MG63 (cell line): ENCODE measurements around the gene IGF2BP2. TPM values are rescaled to one million over a fixed set of nuclear protein-coding genes. Genes with fewer than 3 reads are reported as not detected.
"Not testable (repeated sequence)": the region's sequence is repeated elsewhere in the genome, so short reads cannot be mapped to it uniquely, and the experiment has no call there.

ENCODE experiments used
- DNase-seq: peaks from one replicate; pipeline ENCODE4 v3.0.0-alpha.2; 2020
- H3K27me3 ChIP-seq: fragments of 250-450 bp; sonication (Bioruptor Pico); 2 replicates; pipeline ENCODE4 v1.5.1; 2020; ENCODE audit warnings: mild to moderate bottlenecking, moderate library complexity
- H3K36me3 ChIP-seq: fragments of 250-450 bp; sonication (Bioruptor Pico); 2 replicates; pipeline ENCODE4 v1.5.1; 2020; ENCODE audit warnings: mild to moderate bottlenecking, moderate library complexity
- H3K4me3 ChIP-seq: fragments of 250-450 bp; sonication (Bioruptor Pico); 2 replicates; pipeline ENCODE4 v1.5.1; 2020; ENCODE audit warnings: mild to moderate bottlenecking, moderate library complexity
- H3K9me3 ChIP-seq: fragments of 250-450 bp; sonication (Bioruptor Pico); 2 replicates; pipeline ENCODE4 v1.5.1; 2020; ENCODE audit warnings: mild to moderate bottlenecking, moderate library complexity
- total RNA-seq: library from RNA; depleted of rRNA; stranded (reverse); fragments of >200 nt; shearing (Covaris generic); gene quantifications from 2 replicates; pipeline ENCODE4 v1.2.3, GENCODE V29; 2014; ENCODE audit warnings: low replicate concordance

Gene IGF2BP2
- total RNA-seq, 1 experiment from 2014 or later, result 49.3 TPM

DNA sequence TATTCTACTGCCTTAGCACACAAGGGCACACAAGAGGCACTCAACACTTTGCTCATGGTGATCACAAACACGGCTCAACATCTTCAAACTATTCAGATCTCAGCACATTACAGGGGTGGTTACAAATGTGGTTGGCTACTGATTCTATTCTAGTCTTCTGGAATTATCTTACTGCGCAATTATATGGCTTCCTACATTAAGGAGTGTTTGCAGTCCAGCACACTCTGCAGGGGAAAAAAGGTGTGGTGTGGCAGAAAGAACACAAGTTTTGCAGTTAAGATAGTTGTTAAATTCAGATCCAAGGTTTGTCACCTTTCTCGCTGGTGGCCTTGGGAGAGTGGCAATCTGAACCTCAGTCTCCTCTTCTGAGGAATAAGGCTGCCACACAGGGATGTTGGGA, 31.9 kb downstream of the IGF2BP2 start:
- DNase-seq, result no peak
- Histone ChIP-seq H3K36me3 (peaks cover under 1% of the 10 kb centered on the region), H3K9me3 (no peaks in the 10 kb centered on the region), H3K4me3 (no peak overlapping the region), H3K27me3 (no peaks in the 10 kb centered on the region)

DNA sequence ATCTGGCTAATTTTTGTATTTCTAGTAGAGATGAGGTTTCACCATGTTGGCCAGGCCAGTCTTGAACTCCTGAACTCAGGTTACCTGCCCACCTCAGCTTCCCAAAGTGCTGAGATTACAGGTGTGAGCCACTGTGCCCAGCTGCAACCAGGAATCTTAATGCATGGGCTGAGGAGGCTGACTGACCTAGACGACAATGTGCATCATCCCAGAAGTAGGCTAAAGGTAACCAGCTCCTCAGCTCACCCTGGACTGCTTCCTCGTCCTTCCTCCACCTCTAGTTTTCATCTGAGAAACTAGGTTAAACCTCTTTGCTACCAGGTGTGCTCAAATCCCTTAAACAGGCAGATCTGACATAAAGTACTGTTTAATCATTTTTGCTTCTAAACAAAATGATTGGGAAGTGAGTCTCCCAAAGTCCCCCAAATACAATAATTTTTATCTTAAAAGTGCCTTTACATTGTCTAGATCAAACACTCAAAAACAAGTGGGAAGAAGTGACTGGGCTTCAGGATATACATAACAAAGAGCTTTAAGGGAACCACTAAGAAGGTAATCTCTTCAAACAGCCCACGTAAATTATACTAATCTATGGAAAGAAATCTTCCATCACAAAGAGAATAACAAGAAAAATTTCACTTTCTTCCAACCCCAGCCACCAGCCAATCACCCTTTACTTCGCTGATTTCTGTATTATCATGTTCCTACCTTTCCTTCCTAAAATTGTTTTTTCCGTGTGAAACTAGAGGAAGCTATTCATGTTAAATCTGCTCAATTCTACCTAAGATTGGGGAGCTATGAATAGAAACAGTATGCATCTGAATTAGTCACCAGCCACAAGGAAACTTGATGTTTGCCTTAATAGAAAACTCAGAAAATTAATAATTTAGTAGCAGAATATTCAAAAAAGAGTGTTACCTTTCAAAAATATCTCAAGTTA, 34.7 kb downstream of the IGF2BP2 start:
- H3K27me3 ChIP-seq, result no peaks in the 10 kb centered on the region
- no peak for DNase-seq
- peaks cover 5% of the 10 kb centered on the region for H3K36me3 ChIP-seq
- no peak overlapping the region for H3K4me3 ChIP-seq
- H3K9me3 ChIP-seq, result no peaks in the 10 kb centered on the region

DNA sequence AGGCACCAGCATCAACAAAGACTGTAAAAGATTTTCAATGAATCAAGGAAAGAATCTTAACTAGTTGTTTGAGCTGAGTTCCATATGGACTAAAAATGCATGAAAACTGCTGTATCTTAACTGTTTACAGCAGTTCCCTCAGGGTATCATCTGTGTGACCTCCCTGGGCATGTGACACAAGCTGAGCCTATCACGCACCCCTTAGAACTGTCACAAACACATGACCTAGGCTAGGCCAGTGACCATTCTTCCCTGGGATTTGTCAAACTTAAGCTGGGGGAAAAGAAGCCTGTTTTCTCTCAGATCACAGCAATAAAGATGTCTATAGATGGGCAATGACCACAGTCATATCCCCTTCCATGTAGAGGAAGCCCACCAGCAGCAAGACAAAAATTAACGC, 35.7 kb downstream of the IGF2BP2 start:
- H3K4me3 ChIP-seq, result no peak overlapping the region
- DNase-seq, result no peak
- peaks cover 5% of the 10 kb centered on the region for H3K36me3 ChIP-seq
- H3K9me3 ChIP-seq, result no peaks in the 10 kb centered on the region
- no peaks in the 10 kb centered on the region for H3K27me3 ChIP-seq

DNA sequence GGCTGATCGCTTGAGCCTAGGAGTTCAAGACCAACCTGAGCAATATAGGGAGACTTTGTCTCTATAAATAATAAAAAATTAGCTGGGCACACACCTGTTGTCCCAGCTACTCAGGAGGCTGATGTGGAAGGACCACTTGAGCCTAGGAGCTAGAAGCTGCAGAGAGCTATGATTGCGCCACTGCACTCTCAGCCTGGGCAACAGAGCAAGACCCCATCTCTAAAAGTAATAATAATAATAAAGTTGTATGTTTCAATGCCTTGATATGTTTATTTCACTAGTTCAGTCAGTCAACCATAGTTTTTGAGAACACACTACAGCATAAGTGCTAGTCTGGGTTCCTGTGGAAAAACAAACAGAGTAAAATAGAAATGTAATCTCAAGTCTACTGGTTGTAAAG, 36.5 kb downstream of the IGF2BP2 start:
- no peaks in the 10 kb centered on the region for H3K9me3 ChIP-seq
- H3K36me3 ChIP-seq, result peaks cover 7% of the 10 kb centered on the region
- H3K4me3 ChIP-seq, result no peak overlapping the region
- DNase-seq, result no peak
- H3K27me3 ChIP-seq, result no peaks in the 10 kb centered on the region

DNA sequence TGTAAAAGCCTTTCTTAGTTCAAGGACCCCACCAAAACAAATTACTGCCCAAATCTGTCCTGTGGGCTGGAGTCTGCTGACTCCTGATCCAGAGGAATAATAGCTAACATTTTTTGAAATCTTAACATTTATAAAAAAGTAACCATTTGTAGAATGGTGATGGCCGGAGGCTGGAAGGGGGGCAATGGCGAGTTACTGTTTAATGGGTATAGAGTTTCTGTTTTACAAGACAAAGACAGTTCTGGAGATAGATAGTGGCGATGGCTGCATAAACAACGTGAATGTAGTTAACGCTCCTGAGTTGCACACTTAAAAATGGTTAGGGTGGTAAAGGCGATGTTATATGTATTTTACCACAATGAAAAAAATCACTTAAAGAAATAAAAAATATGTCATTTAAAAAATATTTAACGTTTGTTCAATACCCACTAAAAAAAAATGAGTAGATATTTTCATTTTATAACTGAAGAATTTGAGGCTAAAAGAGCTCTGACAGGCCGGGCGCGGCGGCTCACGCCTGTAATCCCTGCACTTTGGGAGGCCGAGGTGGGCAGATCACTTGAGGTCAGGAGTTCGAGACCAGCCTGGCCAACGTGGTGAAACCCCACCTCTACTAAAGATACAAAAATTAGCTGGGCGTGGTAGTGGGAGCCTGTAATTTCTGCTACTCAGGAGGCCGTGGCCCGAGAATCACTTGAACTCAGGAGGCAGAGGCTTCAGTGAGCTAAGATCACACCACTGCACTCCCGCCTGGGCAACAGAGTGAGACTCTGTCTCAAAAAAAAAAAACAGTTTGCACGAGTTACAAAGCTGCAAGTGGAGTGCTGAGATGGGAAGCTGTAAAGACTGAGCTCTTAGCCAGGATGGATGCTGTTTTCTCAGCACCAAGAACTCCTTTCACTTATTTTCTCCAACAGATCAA, 37.6 kb downstream of the IGF2BP2 start:
- H3K9me3 ChIP-seq, result no peaks in the 10 kb centered on the region
- H3K4me3 ChIP-seq, result no peak overlapping the region
- no peaks in the 10 kb centered on the region for H3K27me3 ChIP-seq
- DNase-seq, result no peak
- H3K36me3 ChIP-seq, result peaks cover 12% of the 10 kb centered on the region

DNA sequence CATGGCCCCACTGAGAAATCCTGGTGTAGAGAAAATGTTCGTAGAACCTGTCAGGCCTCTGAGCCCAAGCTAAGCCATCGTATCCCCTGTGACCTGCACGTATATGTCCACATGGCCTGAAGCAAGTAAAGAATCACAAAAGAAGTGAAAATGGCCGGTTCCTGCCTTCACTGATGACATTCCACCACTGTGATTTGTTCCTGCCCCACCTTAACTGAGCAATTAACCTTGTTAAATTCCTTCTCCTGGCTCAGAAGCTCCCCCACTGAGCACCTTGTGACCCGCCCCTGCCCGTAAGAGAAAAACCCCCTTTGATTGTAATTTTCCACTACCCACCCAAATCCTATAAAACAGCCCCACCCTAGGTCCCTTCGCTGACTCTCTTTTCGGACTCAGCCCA, 38.6 kb downstream of the IGF2BP2 start:
- not testable (repeated sequence) for H3K4me3 ChIP-seq, DNase-seq, H3K27me3 ChIP-seq, H3K9me3 ChIP-seq
- peaks cover 12% of the 10 kb centered on the region for H3K36me3 ChIP-seq

DNA sequence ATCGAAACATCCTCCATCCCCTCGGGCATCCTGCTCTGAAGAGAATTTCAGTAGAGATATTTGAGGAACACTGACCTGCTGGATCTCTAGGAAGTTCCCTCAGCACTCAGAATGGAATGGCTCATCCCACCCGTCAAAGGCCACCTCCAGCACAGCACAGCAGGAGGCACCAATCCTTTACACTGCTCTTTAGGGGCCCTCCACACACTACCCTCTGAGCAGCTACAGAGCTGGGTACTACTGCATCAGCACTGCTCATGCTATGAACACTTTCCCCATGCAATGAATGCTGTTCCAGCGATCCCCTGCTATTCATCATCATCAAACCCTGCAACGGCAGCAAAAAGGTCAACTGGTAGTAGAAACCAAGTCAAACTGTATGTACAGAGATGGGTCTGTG, 40.5 kb downstream of the IGF2BP2 start:
- H3K36me3 ChIP-seq, result peaks cover 12% of the 10 kb centered on the region
- no peak overlapping the region for H3K4me3 ChIP-seq
- no peaks in the 10 kb centered on the region for H3K9me3 ChIP-seq
- H3K27me3 ChIP-seq, result no peaks in the 10 kb centered on the region
- no peak for DNase-seq

DNA sequence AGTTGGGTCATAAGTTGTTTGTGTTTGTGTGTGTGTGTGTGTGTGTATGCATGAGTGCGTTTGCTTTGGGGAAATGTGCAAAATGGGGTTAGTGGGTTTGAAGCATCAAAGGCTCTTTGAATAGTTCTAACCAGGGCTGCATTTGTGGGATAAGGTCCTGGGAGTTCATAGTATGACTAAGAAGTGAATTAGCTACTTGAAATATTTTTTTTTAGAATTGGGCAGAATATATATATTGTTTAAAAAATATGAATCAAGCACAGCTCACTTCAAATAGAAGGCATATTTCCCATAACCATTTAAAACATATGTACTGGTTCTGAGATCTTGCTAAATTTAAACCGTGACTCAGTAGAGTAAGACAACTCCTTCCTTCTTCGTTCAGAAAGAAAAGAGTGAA, 43.1 kb downstream of the IGF2BP2 start:
- peak; percentile 14 for DNase-seq
- no peaks in the 10 kb centered on the region for H3K27me3 ChIP-seq
- no peak overlapping the region for H3K4me3 ChIP-seq
- peaks cover 9% of the 10 kb centered on the region for H3K36me3 ChIP-seq
- H3K9me3 ChIP-seq, result no peaks in the 10 kb centered on the region

DNA sequence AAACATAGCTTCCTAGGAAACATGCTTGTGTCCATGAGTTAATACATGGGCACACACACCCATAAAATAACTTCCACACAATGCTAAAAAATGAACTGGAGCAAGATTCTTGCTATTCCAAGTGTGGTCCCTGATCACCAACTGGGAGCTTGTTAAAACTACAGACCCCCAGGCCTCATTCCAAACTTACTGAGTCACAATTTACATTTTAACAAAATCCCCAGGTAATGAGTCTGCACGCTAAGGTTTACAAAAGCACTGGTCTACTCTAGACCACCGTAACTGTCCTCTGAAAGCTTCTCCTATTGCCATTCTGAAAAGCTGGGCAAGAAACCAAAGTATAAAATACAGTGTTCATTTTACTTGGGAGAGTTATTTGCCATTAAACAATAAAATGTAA, 45.4 kb downstream of the IGF2BP2 start:
- H3K36me3 ChIP-seq, result peaks cover 11% of the 10 kb centered on the region
- H3K27me3 ChIP-seq, result no peaks in the 10 kb centered on the region
- no peaks in the 10 kb centered on the region for H3K9me3 ChIP-seq
- no peak for DNase-seq
- no peak overlapping the region for H3K4me3 ChIP-seq

DNA sequence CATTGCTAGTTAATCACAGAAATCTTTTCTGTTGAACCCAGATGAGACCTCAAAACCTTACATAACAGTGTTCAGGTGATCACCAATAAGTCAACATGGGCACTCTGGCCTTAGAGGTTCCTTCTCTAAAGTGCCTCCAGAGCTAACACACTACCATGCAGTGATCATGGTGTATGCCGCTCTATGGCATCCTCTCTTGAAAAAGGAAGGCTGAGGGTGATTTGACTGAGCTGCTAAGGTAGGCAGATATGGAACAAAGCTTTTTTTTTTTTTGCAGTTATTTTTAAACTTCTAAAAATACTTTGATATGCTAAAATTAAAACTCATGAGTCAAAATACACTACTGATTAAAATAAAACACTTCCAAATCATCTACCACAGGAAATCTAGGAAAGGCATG, 46.0 kb downstream of the IGF2BP2 start:
- DNase-seq, result no peak

DNA sequence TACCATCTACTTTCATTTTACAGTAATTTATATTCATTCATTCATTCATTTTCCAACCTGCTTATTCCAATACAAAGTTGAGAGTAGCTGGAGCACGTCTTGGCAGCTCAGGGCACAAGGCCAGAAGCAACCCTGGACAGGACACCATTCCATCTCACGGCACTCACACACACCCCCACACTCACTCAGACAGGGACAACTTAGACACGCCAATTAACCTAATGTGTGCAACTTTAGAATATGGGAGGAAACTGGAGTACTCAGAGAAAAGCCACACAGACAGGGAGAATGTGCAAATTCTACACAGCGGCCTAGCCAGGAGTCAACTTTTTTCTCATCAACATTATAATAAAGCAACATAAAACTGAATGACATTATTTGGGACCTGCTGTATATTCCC, 46.7 kb downstream of the IGF2BP2 start:
- no peaks in the 10 kb centered on the region for H3K9me3 ChIP-seq
- H3K27me3 ChIP-seq, result no peaks in the 10 kb centered on the region
- H3K4me3 ChIP-seq, result no peak overlapping the region
- peaks cover 10% of the 10 kb centered on the region for H3K36me3 ChIP-seq
- DNase-seq, result no peak

More for the DNA sequence above, 46.0 kb downstream of the IGF2BP2 start:
- peaks cover 9% of the 10 kb centered on the region for H3K36me3 ChIP-seq
- no peak overlapping the region for H3K4me3 ChIP-seq
- no peaks in the 10 kb centered on the region for H3K27me3 ChIP-seq
- no peaks in the 10 kb centered on the region for H3K9me3 ChIP-seq

DNA sequence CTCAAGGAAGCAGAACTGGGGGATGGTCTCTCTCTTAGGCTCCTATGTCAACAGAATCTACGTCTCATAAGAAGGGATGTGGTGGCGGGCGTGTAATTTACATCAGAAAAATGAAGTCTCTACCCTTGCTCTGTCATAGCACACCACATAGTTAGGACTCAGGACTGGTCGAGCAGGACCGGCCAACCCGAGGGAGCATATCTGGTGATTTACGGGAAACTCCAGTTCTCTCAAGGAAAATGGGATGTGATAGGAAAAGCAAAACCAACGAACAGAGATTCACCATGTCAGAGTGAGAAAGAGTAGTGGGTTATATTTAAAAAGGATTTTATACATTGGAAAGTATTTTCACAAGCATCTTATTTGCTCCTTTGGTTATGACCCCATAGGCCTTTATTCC, 54.7 kb downstream of the IGF2BP2 start:
- Histone ChIP-seq H3K9me3 (no peaks in the 10 kb centered on the region), H3K27me3 (no peaks in the 10 kb centered on the region), H3K36me3 (peaks cover 3% of the 10 kb centered on the region; the same call in 1 of the 2 replicates), H3K4me3 (no peak overlapping the region)
- no peak for DNase-seq

DNA sequence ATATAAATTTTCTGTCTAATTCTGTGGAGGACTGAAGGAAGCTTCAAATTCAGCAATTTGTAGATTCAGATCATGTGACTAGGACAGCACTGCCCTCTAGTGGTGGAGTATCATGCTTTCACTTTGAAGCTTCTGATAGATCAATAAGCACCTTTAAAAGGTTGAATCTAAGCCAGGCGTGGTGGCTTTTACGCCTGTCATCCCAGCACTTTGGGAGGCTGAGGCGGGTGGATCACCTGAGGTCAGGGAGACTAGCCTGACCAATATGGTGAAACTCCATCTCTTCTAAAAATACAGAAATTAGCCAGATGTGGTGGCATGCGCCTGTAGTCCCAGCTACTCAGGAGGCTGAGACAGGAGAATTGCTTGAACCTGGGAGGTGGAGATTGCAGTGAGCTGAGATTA, 56.3 kb downstream of the IGF2BP2 start:
- H3K36me3 ChIP-seq, H3K9me3 ChIP-seq, H3K27me3 ChIP-seq, H3K4me3 ChIP-seq: not testable (repeated sequence)
- peak; percentile 29 for DNase-seq

DNA sequence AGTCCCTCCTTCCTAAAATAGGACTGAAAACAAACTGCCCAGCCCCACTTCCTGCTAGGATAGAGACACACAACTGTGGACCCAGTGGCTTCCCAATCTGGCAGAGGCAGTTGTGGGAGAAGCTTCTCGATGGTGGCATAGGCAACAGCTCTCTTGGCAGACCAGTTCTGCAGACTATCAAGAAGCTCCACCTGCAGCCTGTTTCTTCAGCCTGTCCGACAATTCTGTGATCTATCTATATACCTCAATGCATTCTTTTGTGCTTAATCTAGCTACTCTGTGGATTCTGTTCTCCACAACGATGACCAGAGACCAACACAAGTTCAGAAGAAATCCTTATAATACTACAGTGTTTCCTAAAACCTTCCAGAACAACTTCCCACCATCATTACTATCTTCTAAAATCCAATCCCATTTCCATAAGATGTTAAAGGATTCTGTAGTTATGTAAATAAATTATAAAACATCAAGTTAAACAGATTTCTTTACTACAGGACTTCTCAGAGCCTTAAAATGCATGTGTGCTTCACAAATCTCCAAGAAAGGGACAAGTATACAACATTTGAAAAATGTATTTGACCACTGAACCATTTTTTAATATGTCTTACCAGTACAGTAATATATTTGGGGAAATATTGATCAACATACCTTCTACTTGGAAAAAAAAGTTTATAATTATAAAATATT, 57.7 kb downstream of the IGF2BP2 start:
- H3K27me3 ChIP-seq, result no peaks in the 10 kb centered on the region
- H3K36me3 ChIP-seq, result no peaks in the 10 kb centered on the region
- no peak overlapping the region for H3K4me3 ChIP-seq
- no peak for DNase-seq
- no peaks in the 10 kb centered on the region for H3K9me3 ChIP-seq

DNA sequence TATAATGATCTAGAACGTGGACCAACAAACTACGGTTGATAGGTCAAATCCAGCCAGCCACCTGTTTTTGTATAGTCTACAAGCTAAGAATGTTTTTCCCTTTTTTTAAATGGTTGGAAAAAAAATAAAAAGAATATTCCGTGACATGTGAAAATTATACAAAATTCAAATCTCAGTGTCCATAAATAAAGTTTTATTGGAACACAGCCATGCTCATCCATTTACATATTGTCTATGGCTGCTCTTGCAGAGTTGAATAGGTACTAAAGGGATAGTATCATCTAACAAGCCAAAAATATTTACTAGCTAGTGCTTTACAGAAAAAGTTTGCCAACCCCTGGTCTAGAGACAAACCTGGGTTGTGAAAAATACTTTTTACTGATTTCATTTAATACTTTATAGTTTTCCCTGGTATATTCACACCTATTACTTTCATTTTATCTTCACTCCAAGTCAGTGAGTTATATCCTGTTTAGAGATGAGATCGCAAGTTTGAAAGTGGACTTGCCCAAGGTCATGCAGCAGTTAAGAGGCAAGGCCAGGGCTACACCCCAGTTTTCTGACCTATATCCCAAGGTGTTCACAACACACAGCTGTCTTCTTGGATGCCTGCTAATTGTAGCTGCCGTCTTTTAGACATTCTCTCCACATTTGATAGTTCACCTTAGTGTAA, 58.4 kb downstream of the IGF2BP2 start:
- Histone ChIP-seq H3K36me3 (no peaks in the 10 kb centered on the region), H3K9me3 (no peaks in the 10 kb centered on the region), H3K27me3 (no peaks in the 10 kb centered on the region), H3K4me3 (no peak overlapping the region)
- DNase-seq, result peak; percentile 18

DNA sequence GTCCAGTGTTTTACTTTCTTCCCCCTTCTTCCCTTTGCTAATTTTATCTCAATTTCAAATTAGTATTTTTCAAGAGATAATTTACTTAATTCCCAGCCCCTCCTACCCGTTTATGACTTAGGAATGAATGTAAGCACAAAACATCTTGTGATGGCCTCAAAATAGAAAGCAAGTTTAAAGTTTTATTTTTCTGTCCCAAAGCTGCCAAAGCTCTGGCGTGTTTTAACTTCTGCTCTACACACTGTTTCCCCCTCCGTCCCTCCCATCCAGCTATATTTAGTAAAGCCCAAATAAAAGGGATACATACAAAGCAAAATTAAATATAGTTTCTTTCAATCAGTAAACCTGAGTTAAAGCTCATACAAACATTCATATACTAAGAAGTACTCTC, 59.9 kb downstream of the IGF2BP2 start:
- no peak for DNase-seq
- H3K9me3 ChIP-seq, result no peaks in the 10 kb centered on the region

More for the DNA sequence above, 59.9 kb downstream of the IGF2BP2 start:
- Histone ChIP-seq H3K4me3 (no peak overlapping the region), H3K36me3 (no peaks in the 10 kb centered on the region), H3K27me3 (no peaks in the 10 kb centered on the region)
